HepG2 (cell line): ENCODE data around the gene SP3. TPM values are rescaled to one million over a fixed set of nuclear protein-coding genes. Genes with fewer than 3 reads are reported as not detected.

Source experiments
- ATAC-seq: fragments of 200-7000 bp; cut with Tn5 transposase; 3 replicates; pipeline ENCODE4 v1.9.1; 2020; ENCODE audit warnings: mild to moderate bottlenecking, moderate library complexity
- BruUV-seq: library from RNA; stranded (reverse); fragments of 400-500 nt; replicated peaks from 2 replicates; lab custom pipeline; 2021; lab: Mats Ljungman, UMichigan
- CTCF ChIA-PET: fragments of 300-600 bp; formaldehyde crosslinking; extraction: SDS; loops from one replicate; lab custom pipeline; 2021; ENCODE audit warnings: low total read pairs, inconsistent platforms, low intra/inter-chr PET ratio; lab: Yijun Ruan, JAX
- POLR2A ChIA-PET: fragments of 350-600 bp; sonication (Branson Sonifier 250); formaldehyde crosslinking; loops from one replicate; lab custom pipeline; 2020; ENCODE audit warnings: antibody characterized with exemption, inconsistent platforms; lab: Yijun Ruan, JAX
- DNase-seq: peaks from one replicate; pipeline ENCODE4 v3.0.0-alpha.2; 2015; ENCODE audit warnings: low spot score
- FAIRE-seq: peaks from 3 replicates; lab custom pipeline; 2011; peaks lifted over from hg19 to GRCh38; lab: Jason Lieb, UNC
- H2AFZ ChIP-seq: one replicate; pipeline ENCODE4 v1.6.1; 2011; ENCODE audit warnings: low read length, inconsistent platforms
- H3K27ac ChIP-seq: fragments of 300-600 bp; 3 replicates; pipeline ENCODE4 v1.8.0; 2011; ENCODE audit warnings: mixed run types, mild to moderate bottlenecking, mixed read lengths, low read length, inconsistent platforms; ENCODE audit not compliant: insufficient read depth; ENCODE audit errors: extremely low read length
- H3K27me3 ChIP-seq, 2 experiments: fragments of 200-600 bp in 1 of 2; 2 replicates in 1 of 2; 3 replicates in 1 of 2; pipeline versions ENCODE4 v1.6.0 to v1.8.0; 2011; ENCODE audit warnings: low read length in 2 of 2, mild to moderate bottlenecking in 2 of 2, moderate library complexity in 2 of 2, inconsistent platforms in 1 of 2; ENCODE audit not compliant: insufficient read depth in 2 of 2, control insufficient read depth in 1 of 2
- H3K36me3 ChIP-seq, 2 experiments: fragments of 200-600 bp in 1 of 2; replicated peaks in 1 of 2; 2 replicates in 1 of 2; 3 replicates in 1 of 2; pipeline versions ENCODE4 v1.5.1 to v1.8.0; 2011; ENCODE audit warnings: low read length in 2 of 2, inconsistent platforms in 1 of 2; ENCODE audit not compliant: insufficient read depth in 2 of 2, control insufficient read depth in 1 of 2
- H3K4me1 ChIP-seq: 2 replicates; pipeline ENCODE4 v1.5.1; 2012; ENCODE audit warnings: low read length, inconsistent platforms; ENCODE audit not compliant: insufficient read depth
- H3K4me2 ChIP-seq: 2 replicates; pipeline ENCODE4 v1.6.0; 2011; ENCODE audit warnings: low read depth, low read length, inconsistent platforms
- H3K4me3 ChIP-seq, 3 experiments: fragments of 200-600 bp in 1 of 3; sonication (generic), shearing (Covaris generic) in 1 of 3; replicated peaks in 1 of 3; 2 replicates each; pipeline ENCODE4 v1.5.1; 2011 to 2016; ENCODE audit warnings: low read length in 3 of 3, inconsistent platforms in 2 of 3, low read depth in 2 of 3, mild to moderate bottlenecking in 2 of 3, control low read depth in 1 of 3, mixed read lengths in 1 of 3; ENCODE audit not compliant: insufficient read depth in 1 of 3
- H3K79me2 ChIP-seq: one replicate; pipeline ENCODE4 v1.6.1; 2011; ENCODE audit warnings: low read length, inconsistent platforms; ENCODE audit not compliant: insufficient read depth
- H3K9ac ChIP-seq: 2 replicates; pipeline ENCODE4 v1.6.0; 2011; ENCODE audit warnings: mild to moderate bottlenecking, low read depth, low read length, inconsistent platforms; ENCODE audit not compliant: insufficient read depth
- H3K9me3 ChIP-seq: 2 replicates; pipeline ENCODE4 v1.5.1; 2012; ENCODE audit warnings: mild to moderate bottlenecking, low read length
- H4K20me1 ChIP-seq: 2 replicates; pipeline ENCODE4 v1.6.0; 2011; ENCODE audit warnings: inconsistent platforms, mild to moderate bottlenecking, low read length, moderate library complexity; ENCODE audit not compliant: insufficient read depth
- CBX2 ChIP-seq, 2 experiments: fragments of 200-600 bp in 1 of 2; sonication (generic); formaldehyde crosslinking in 1 of 2; IDR thresholded peaks; 2 replicates each; pipeline versions ENCODE4 v1.7.0 to v1.8.1; 2018 to 2022; ENCODE audit warnings: low read depth in 2 of 2, low read length in 1 of 2, mild to moderate bottlenecking in 1 of 2, missing genetic modification reagents in 1 of 2
- EED ChIP-seq: sonication (generic); formaldehyde crosslinking; IDR thresholded peaks from 2 replicates; pipeline ENCODE4 v1.5.0; 2020; ENCODE audit warnings: mild to moderate bottlenecking, missing genetic modification reagents
- EHMT2 ChIP-seq: fragments of 200-600 bp; sonication (generic); IDR thresholded peaks from 2 replicates; pipeline ENCODE4 v1.7.0; 2017; ENCODE audit warnings: antibody characterized with exemption, low read depth, low read length, borderline replicate concordance
- HNRNPUL1 ChIP-seq: fragments of 200-400 bp; formaldehyde crosslinking; IDR thresholded peaks from 2 replicates; pipeline ENCODE4 v1.6.1; 2017; ENCODE audit warnings: low read depth, mild to moderate bottlenecking, low read length, moderate library complexity
- PTBP1 ChIP-seq: fragments of 200-400 bp; formaldehyde crosslinking; IDR thresholded peaks from 2 replicates; pipeline ENCODE4 v1.6.1; 2018; ENCODE audit warnings: low read length, low read depth; ENCODE audit not compliant: poor library complexity, severe bottlenecking
- SNAPC5 ChIP-seq: sonication (generic); formaldehyde crosslinking; IDR thresholded peaks from 2 replicates; pipeline ENCODE4 v1.8.1; 2023; ENCODE audit warnings: mild to moderate bottlenecking, missing genetic modification reagents, borderline replicate concordance
- SP5 ChIP-seq: IDR thresholded peaks from 2 replicates; pipeline ENCODE4 v1.6.1; 2016; ENCODE audit warnings: low read depth, borderline replicate concordance
- ZHX1 ChIP-seq: sonication (generic); formaldehyde crosslinking; IDR thresholded peaks from 2 replicates; pipeline ENCODE4 v1.8.1; 2022; ENCODE audit warnings: low read depth, mild to moderate bottlenecking, missing genetic modification reagents
- ZNF260 ChIP-seq: sonication (generic); formaldehyde crosslinking; IDR thresholded peaks from 2 replicates; pipeline ENCODE4 v1.4.0; 2020; ENCODE audit warnings: missing genetic modification reagents, low read depth, mild to moderate bottlenecking, borderline replicate concordance
- ZNF275 ChIP-seq: sonication (generic); formaldehyde crosslinking; IDR thresholded peaks from 2 replicates; pipeline ENCODE4 v1.8.0; 2022; ENCODE audit warnings: missing genetic modification reagents, mild to moderate bottlenecking, inconsistent platforms, borderline replicate concordance
- ZNF354B ChIP-seq: sonication (generic); formaldehyde crosslinking; IDR thresholded peaks from 2 replicates; pipeline ENCODE4 v1.8.0; 2022; ENCODE audit warnings: mild to moderate bottlenecking, missing genetic modification reagents
- ZNF431 ChIP-seq: sonication (generic); formaldehyde crosslinking; IDR thresholded peaks from 2 replicates; pipeline ENCODE4 v1.9.0; 2022; ENCODE audit warnings: missing genetic modification reagents, low read depth, mild to moderate bottlenecking, borderline replicate concordance
- ZNF556 ChIP-seq: sonication (generic); formaldehyde crosslinking; IDR thresholded peaks from 2 replicates; pipeline ENCODE4 v1.4.0; 2020; ENCODE audit warnings: mild to moderate bottlenecking, missing genetic modification reagents, borderline replicate concordance
- ZNF589 ChIP-seq: sonication (generic); formaldehyde crosslinking; conservative IDR thresholded peaks from 2 replicates; pipeline ENCODE4 v1.8.0; 2022; ENCODE audit warnings: mild to moderate bottlenecking, moderate library complexity, missing genetic modification reagents
- ZNF598 ChIP-seq: sonication (generic); formaldehyde crosslinking; IDR thresholded peaks from 2 replicates; pipeline ENCODE4 v1.5.1; 2020; ENCODE audit warnings: mild to moderate bottlenecking, missing genetic modification reagents, borderline replicate concordance
- WGBS: methylation state at CpG from one replicate; pipeline ENCODE4 v1.1.6; 2017; ENCODE audit warnings: low lambda C conversion rate; 5-methylcytosine and 5-hydroxymethylcytosine counted together
- in situ Hi-C: cut with HindIII; loops from 2 replicates; pipeline ENCODE4 v1.10.0; 2017; ENCODE audit warnings: low pct_unique_long_range_greater_than_20kb; ENCODE audit not compliant: extremely low pct_ligation_motif_present
- intact Hi-C: fragments of 100-400 bp; cut with micrococcal nuclease; formaldehyde crosslinking; loops from one replicate; pipeline ENCODE4 v1.10.0; 2022; ENCODE audit not compliant: unreplicated experiment
- polyA plus RNA-seq, 8 experiments: library from polyadenylated mRNA; depleted of rRNA in 3 of 8; stranded (reverse) in 7 of 8; unstranded in 1 of 8; fragments of >200 nt; fragmentation: Illumina TruSeq in 4 of 8; extraction: Trizol in 4 of 8; gene quantifications; 2 replicates each; pipeline versions ENCODE4 v1.2.1 to v1.2.3, GENCODE V29; 2011 to 2016; ENCODE audit warnings: low read depth in 4 of 8, missing spikeins in 1 of 8, mixed read lengths in 1 of 8; ENCODE audit not compliant: insufficient read depth in 1 of 8
- total RNA-seq, 5 experiments: library from RNA; depleted of rRNA; stranded (reverse); fragments of >200 nt; fragmentation: Illumina TruSeq; extraction: Trizol; gene quantifications; 2 replicates each; pipeline ENCODE4 v1.2.3, GENCODE V29; 2016; ENCODE audit warnings: low read depth in 1 of 5
- TF ChIP-seq, protein P1 (sequence below): sonication (generic); formaldehyde crosslinking; conservative IDR thresholded peaks from 2 replicates; pipeline ENCODE4 v1.8.1; 2023; ENCODE audit warnings: missing genetic modification reagents

Gene SP3
- total and polyA plus RNA-seq, 2 of the 13 experiments (the other 11 are each of a cell fraction or from before 2014, with no cell fraction given): 57.3 to 132 TPM

DNA sequence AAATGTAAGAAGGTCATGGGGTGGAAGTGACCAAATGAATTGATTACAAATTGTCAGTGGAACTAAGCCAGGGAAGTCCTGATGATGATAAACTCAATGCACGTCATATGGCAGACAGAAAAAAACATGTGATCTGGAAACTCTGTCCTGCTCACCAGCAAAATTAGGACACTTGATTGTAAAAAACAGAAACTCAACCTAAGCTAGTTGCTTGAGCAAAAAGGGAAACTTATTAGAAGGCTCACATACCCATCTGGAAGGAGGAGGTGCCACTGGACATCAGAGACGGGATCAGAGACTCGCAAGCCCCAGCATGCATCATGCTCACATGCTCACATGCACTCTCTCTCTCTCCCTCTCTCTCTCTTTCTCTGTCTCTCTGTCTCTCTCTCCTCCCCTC is 96.8 kb downstream of the SP3 start:
- FAIRE-seq (no peak), ATAC-seq (no peak), DNase-seq (no peak)
- Histone ChIP-seq H3K9me3 (no peaks in the 10 kb centered on the region), H3K4me1 (no peaks in the 10 kb centered on the region), H3K9ac (no peak overlapping the region), H2AFZ (no peak overlapping the region), H3K79me2 (no peaks in the 10 kb centered on the region), H3K36me3 (no peaks in the 10 kb centered on the region), H3K4me2 (no peak overlapping the region), H3K27me3 (peaks cover 5 to 47% of the 10 kb centered on the region in 2 experiments; a peak in 4 of 5 replicates), H4K20me1 (no peaks in the 10 kb centered on the region), H3K4me3 (no peak overlapping the region), H3K27ac (no peak overlapping the region)
- in situ Hi-C loops (no loop called here), intact Hi-C loops (no loop called here)
- CTCF ChIA-PET: no interaction called here
- 21% methylated on average over 3 of the region's 3 CpGs for WGBS
- POLR2A ChIA-PET: no interaction called here
- no TSS peak for BruUV-seq
- TF ChIP-seq PTBP1 (no peak), ZNF556 (CRISPR knock-in tag) (no peak), SNAPC5 (CRISPR knock-in tag) (no peak), CBX2 (IDR thresholded peaks at IDR 0.05; ENCODE audit: low read depth, low read length) (no peak), CBX2 (CRISPR knock-in tag; IDR thresholded peaks at IDR 0.05; ENCODE audit: low read depth) (no peak), HNRNPUL1 (no peak), ZNF598 (CRISPR knock-in tag) (no peak), SP5 (no peak), ZNF260 (CRISPR knock-in tag) (no peak), ZNF431 (CRISPR knock-in tag) (no peak), ZHX1 (CRISPR knock-in tag) (no peak), ZNF589 (CRISPR knock-in tag) (no peak), EHMT2 (no peak), EED (CRISPR knock-in tag) (no peak), ZNF275 (no peak), ZNF354B (no peak)
- TF ChIP-seq, protein P1, sequence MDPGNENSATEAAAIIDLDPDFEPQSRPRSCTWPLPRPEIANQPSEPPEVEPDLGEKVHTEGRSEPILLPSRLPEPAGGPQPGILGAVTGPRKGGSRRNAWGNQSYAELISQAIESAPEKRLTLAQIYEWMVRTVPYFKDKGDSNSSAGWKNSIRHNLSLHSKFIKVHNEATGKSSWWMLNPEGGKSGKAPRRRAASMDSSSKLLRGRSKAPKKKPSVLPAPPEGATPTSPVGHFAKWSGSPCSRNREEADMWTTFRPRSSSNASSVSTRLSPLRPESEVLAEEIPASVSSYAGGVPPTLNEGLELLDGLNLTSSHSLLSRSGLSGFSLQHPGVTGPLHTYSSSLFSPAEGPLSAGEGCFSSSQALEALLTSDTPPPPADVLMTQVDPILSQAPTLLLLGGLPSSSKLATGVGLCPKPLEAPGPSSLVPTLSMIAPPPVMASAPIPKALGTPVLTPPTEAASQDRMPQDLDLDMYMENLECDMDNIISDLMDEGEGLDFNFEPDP: no peak
